Activated gamma-delta T cell treated with Interleukin-2 at 50 U/mL for 16 hours (primary cell): Measurements from ENCODE around the gene HMGXB3.

ENCODE experiments used
- DNase-seq: peaks from one replicate; pipeline ENCODE4 v3.0.0-alpha.2; 2020

Gene HMGXB3

DNA sequence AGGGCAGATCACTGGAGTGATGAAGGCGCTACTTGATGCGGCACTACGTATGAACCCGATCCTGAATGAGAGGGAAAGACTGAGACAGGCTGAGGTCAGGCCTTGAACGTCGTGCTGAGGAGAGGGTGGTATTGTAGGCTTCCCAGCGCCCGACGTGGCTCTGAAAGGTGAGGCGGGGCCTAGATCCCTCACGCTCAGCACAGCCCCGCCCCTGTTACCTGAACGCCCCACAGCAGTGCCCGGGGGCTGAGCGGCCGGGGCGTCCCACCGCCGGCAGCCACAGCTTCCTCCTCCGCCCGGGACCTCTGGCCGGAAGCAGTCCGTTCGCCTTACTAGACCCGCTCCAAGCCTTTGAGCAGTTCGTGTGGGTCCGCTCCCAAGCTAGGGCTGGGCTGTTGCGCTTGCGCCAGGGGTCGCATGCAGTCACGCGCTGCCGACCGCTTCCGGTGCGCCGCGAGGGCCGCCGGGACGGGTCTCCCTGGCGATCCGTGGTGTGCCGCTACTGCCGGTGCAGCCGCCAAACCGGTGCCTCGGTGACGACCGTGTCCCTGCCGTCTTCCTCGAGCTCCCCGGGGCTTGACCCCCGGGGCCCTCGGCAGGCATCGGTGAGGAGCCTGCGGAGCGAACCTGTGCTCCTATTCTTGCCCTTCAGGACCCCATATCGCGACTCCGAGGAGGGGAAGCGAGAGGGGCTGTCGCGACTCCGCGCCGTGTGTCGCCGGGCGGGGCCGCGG is at the start of gene HMGXB3, which contains the start of gene TIGD6:
Gene HMGXB3, plus strand, starts transcription at position 484 of the 734 bp plus-strand sequence. CDS start 4,114 bp downstream, outside the sequence.
Gene TIGD6, minus strand, starts transcription at position 399 of the 734 bp plus-strand sequence. CDS start 4,306 bp downstream, outside the sequence.
- peak; percentile 84 for DNase-seq

DNA sequence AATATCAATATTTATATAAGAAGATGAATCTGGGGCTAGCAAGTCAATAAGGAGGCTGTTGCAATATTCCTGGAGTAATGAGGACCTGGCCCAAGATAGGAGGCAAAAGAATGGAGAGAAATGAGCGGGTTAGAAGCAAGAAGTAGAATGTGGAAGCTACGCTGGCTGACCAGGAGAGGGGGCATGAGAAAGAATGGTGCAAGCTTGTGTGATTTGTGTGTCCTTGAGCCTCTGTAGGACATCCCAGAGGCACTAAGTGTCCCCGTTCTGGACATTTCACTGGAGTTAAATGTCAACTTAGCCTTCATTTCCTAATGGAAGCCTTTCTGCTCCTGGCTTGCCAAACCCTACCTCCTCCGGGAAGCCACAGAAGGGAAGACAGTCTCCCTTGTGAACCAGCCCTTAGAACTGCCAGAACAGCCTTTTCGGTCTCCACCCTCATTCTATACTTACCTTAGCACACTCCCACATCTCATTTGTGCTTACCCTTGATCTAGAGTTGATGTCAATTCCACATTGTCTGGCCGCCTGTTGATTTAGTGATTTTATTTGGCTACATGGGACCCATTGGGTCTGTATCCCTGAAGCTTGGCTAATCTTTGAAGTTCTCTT is 49.3 kb upstream of the HMGXB3 start:
- no peak for DNase-seq

DNA sequence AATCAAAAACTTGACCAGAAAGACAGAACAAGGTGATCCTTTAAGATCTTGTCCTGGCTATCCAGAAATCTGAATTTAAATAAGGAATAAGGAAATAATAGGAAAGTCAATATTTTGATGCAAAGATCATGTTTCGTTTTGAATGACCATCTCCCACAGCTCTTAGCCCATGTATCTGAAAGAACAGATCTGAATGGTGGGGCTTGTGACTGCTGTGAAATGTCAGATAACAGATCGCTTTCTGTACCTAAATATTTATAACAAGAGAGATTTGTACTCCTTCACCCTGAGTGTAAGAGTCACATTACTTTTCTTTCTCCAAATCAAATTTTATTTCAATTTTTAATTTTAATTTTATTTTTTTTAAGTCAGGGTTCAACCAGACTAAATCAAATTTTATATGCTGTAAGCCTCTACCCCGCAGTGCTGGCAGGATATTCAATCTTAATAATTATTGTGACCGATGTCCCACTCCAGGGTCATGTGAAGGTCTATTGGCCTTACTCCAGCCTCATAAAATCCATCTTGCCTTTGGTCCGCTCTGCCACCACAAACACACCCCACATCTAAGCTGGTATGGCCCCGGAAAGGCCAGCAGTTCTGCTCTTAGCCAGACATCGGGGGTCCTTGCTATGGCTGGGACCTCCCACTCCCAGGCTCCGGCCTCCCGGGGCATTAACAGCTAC is 47.0 kb upstream of the HMGXB3 start:
- DNase-seq, result no peak

DNA sequence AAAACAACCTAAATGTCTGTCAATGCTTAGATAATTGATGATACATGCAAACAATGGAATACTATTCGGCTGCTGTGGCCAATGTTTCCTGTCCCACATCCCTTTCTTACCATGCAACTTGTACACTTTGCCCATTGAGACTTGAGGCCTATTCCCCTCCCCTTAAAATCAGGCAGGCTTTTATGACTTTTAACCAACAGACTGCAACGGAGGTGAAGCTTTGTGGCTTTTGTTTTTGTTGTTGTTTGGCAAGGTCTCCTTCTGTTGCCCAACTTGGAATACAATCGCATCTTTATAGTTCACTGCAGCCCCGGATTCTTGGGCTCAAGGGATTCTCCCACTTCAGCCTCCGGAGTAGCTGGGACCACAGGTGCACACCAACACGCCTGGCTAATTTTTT is 45.7 kb upstream of the HMGXB3 start:
- no peak for DNase-seq

DNA sequence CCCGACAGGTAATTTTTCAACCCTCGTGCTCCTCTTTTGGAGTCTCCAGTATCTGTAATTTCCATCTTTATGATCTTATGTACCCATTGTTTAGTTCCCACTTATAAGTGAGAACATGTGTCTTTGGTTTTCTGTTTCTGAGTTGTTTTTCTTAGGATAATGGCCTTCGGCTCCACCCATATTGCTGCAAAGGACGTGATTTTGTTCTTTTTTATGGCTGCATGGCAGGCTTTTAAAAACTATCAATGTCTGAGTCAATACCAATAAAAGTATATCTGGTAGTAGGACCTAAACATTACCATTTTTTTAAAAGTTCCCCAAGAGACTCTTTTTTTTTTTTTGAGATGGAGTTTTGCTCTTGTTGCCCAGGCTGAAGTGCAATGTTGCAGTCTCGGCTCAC is 43.9 kb upstream of the HMGXB3 start:
- no peak for DNase-seq

DNA sequence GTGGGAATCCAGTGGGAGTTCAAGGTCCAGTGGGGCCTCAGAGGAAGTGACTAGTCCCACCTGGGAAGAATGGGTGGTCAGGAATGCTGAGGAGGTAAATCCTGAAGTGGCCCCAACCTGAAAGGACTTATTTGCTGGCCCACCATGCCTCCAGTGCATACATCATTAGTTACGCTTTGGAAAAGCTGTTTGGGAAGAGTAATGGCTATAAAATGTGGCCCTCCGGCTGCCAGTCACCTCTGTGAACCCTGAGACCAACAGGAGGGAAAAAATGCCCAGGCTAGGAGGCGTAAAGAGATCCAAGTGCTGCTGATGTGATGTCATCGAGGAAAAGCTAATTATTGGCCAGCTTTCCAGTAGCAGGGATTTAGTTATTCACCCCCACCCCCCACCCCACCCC is 42.7 kb upstream of the HMGXB3 start:
- DNase-seq, result no peak

- peak; percentile 9 for DNase-seq
These were observed 40.9 kb upstream of the HMGXB3 start for GRCh38 chr5:149959406-149960236.

DNA sequence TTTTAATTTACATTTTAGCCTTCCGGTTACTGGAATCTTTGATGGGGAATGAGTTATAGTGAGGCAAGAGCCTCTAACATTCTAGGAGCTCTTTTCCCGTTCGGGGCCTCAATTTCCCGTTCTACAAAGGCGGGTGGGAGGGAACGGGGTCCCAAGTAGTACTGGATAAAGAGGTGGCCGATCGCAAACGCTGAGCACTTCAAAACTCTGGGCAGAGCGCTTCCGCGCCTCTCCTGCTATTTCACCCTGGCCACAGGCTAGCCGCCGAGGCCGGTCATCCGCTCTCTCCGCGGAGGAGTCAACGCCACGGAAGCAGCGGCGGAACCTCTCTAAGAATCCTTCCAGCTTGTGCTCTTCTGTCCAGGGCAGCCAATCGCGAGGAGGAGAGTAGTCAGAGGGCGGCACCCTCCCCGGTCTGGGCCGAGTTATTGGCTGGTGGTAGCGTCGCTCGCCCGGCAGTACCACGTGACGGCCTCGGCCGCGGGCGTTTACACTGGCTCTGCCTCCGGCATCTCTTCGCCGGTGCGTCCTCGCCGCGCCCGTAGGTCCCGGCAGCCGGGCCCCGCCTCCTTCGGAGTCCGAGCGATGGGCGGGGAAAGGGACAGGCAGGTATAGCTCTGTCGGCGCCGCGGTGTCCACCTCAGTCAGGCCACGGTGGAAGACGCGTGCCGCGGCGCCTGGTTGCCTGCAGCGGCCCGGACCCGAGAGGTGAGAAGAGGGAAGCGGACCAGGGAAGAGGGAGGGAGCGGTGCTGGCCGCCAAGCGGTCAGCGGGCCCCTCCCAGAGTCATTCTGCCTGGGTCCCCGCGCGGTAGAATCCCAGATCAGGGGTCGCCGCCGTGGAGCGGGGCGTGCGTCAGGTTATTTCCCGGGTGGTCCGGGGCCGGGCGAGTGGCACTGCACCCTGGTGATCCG is 40.0 kb upstream of the HMGXB3 start, which contains the start of gene SLC26A2:
Gene SLC26A2, plus strand, starts transcription at position 487 of the 914 bp plus-strand sequence. CDS start 16,895 bp downstream, outside the sequence.
- DNase-seq, result peak; percentile 92

DNA sequence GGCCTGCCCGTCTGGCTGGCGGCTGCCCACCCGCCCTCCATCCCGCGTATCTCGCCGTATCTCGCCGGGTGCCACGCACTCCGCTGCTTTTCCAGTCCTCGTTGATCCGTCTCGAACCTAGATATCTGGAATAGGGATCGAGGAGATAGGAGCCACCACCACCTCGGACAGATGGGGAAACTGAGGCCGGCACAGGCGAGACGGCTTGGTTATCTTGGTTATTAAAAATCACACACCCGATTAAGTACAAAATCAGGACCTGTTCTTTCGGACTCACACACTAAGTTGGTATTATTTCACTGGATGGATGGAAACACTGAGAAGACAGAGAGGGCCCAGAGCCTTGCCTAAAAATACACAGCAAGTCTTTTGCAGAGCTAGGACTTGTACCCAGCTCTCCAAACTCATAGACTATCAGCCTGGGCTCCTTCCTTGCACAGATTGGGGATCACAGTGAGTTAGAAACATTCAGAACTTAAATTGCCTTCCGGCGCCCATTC is 39.3 kb upstream of the HMGXB3 start:
- no peak for DNase-seq

DNA sequence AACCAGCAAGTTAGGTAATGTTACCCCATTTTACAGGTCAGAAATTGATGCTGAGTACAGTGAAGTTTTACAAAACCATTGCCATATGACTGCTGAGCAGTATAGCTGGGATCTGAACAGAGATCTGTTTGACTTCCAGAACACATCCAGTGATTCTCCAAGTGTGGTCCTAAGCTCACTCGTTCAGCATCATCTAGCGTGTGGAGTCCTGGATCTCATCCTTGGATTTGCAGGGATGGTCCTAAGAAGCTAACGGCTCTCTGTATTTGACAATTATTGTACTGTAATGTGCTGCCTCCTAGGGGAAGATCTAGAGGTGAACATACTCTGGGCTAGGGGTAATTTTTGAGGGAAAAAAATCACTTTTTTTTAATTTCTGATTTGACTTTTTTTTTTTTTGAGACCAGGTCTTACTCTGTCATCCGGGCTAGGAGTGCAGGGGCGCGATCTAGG is 38.6 kb upstream of the HMGXB3 start:
- no peak for DNase-seq

- DNase-seq, result no peak
These were observed 37.8 kb upstream of the HMGXB3 start for GRCh38 chr5:149962601-149963300.

DNA sequence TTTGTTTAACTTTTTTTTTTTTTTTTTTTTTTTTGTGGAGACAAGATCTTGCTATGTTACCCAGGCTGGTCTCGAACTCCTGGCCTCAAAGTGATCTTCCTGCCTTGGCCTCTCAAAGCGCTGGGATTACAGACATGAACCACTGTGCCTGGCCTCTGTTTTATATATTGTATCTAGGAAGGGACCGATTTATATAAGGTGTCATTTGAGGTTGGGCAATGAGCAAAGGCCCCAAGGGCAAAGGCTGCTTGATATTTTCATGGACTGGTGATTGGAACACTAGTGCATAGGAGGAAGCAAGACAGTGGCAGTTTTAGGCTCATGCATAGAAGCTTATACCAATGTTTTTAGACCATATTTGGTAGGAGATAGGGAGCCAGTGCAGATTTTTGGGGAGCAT is 36.8 kb upstream of the HMGXB3 start:
- no peak for DNase-seq

DNA sequence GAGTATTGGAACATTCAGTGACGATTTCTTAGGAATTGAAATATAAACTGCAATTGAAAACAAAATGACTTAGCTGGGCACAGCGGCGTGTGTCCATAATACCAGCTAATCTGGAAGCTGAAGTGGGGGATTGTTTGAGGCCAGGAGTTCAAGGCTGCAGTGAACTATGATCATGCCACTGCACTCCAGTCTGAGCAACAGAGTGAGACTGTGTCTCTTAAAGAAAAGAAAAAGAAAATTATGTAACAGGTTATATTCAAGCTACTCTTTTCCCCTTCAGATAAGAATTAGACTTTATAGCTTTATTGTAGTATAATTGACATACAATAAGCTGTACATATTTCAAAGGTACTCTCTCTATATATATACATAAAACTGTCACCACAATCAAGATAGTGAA is 33.6 kb upstream of the HMGXB3 start:
- DNase-seq, result no peak

DNA sequence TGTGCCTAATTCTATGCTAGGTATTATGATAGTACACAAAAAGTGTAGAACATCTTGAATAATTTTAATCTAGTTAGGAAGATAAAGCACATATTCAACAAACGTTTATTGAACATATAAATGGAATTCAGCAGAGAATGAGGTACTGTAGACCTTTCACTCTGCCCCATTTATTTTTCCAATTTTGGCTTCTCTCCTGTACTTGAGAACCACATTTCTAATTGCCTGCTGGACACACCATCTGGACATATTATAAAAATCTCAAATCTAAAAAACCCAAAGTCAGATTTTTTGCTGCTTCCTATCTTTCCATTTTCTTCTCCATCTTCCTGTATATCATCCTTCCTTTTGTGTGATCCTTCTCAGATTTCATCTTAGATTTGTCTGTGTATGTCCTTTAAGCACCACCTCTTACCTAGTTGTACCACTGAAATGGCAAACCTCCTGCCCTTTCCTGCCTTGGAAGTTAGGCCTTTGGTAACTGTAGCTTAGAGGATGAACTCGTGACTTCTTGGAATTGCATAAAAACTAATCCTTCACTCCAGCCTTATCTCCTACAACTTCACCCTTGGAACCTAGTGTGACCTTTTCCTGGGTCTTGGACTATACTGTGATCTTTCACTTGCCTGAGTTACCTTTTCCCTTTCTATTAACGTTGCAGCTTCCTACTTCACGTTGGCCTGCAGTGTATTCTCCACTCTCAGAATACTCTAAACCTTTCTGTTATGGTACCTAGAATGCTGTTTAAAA is 31.2 kb upstream of the HMGXB3 start:
- no peak for DNase-seq

DNA sequence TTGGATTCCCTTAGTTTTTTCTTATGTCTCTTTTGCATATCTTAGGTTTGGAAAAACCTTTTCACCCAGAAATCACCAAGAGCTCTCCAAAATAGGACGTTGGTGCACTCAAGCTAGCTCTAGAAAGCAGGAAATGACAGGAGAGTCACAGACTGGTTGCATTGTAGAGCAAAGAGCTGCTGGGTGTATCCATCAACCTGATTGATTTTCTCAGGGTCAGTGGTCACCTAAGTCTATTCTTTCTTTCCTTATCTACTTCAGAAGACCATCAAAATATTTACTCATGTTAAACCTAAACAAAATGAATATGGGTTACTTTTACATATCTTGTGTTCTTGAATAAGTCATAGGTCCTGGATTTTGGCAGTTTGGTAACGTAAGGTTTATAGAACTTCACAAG is 25.1 kb upstream of the HMGXB3 start:
- DNase-seq, result no peak

- DNase-seq, result no peak
These were observed 20.6 kb upstream of the HMGXB3 start for GRCh38 chr5:149979896-149980295.

DNA sequence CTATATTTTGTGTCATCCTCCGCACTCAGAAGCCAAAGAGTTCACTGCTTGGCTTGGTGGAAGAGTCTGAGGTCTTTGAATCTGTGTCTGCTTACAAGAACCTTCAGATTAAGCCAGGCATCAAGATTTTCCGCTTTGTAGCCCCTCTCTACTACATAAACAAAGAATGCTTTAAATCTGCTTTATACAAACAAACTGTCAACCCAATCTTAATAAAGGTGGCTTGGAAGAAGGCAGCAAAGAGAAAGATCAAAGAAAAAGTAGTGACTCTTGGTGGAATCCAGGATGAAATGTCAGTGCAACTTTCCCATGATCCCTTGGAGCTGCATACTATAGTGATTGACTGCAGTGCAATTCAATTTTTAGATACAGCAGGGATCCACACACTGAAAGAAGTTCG is 19.3 kb upstream of the HMGXB3 start:
- DNase-seq, result no peak

DNA sequence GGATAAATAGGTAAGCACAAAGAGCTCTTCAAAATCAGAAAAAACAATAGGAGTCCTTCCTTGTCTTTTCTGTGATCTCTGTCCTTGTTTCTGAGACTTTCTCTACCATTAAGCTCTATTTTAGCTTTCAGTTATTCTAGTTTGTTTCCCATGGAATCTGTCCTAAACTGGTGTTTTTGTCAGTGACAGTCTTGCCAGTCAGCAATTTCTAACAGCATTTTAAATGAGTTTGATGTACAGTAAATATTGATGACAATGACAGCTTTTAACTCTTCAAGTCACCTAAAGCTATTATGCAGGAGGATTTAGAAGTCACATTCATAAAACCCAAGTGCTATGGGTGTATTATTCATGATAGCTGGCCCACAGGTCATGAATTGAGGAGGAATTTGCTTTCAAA is 18.0 kb upstream of the HMGXB3 start:
- DNase-seq, result no peak

DNA sequence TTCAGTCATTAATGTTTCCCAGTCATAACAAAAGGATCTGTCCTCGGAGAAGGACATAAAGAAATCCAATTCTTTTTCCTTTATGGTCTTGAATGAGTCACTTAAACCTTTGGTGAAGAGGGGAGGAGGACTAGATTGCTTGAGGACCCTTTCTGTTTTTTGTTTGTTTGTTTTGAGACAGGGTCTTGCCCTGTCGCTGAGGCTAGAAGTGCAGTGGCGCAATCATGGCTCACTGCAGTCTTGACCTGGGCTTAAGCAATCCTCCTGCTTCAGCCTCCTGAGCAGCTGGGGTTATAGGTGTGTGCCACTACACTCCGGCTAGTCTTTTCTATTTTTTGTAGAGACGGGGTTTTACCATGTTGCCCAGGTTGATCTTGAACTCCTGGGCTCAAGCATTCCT is 12.4 kb upstream of the HMGXB3 start:
- no peak for DNase-seq
